D341Med (cell line): Measurements from ENCODE around the gene SLC49A3.
A peak's percentile ranks its signal among the peaks of the same experiment; 100 is the strongest.
"Not testable (repeated sequence)": the region's sequence is repeated elsewhere in the genome, so short reads cannot be mapped to it uniquely, and the experiment has no call there.

Experiments
- DNase-seq: peaks from one replicate; pipeline ENCODE4 v3.0.0; 2012; ENCODE audit warnings: low spot score

Gene SLC49A3

GRCh38 chr4:722169-722725, 33.3 kb upstream of the SLC49A3 start:
- no peak for DNase-seq

GRCh38 chr4:721261-722168, 32.6 kb upstream of the SLC49A3 start:
- DNase-seq, result no peak

- no peak for DNase-seq
Measured at GRCh38 chr4:720111-720860, 31.3 kb upstream of the SLC49A3 start.

- DNase-seq, result no peak
Measured at GRCh38 chr4:718460-718859, 29.5 kb upstream of the SLC49A3 start.

- peak; percentile 28 for DNase-seq
Measured at GRCh38 chr4:717601-718320, 28.8 kb upstream of the SLC49A3 start.

- DNase-seq, result no peak
Measured at GRCh38 chr4:714087-714486, 25.1 kb upstream of the SLC49A3 start.

GRCh38 chr4:712916-713632, 24.1 kb upstream of the SLC49A3 start:
- no peak for DNase-seq

GRCh38 chr4:712093-712492, 23.1 kb upstream of the SLC49A3 start:
- no peak for DNase-seq

- no peak for DNase-seq
Measured at GRCh38 chr4:710916-711315, 22.0 kb upstream of the SLC49A3 start.

- DNase-seq, result no peak
Measured at GRCh38 chr4:710116-710515, 21.2 kb upstream of the SLC49A3 start.

GRCh38 chr4:709348-709747, 20.4 kb upstream of the SLC49A3 start:
- DNase-seq, result no peak

GRCh38 chr4:708631-708933, 19.6 kb upstream of the SLC49A3 start:
- no peak for DNase-seq

GRCh38 chr4:707929-708630, 19.1 kb upstream of the SLC49A3 start:
- DNase-seq, result no peak

GRCh38 chr4:706834-707598, 18.1 kb upstream of the SLC49A3 start:
- no peak for DNase-seq

GRCh38 chr4:706083-706633, 17.2 kb upstream of the SLC49A3 start:
- not testable (repeated sequence) for DNase-seq

GRCh38 chr4:705278-706082, 16.5 kb upstream of the SLC49A3 start, which contains the start of gene PCGF3:
Gene PCGF3 (plus strand): TSS chr4:705832. CDS start chr4:733681, 27,849 bp downstream.
- peak; percentile 100 for DNase-seq

GRCh38 chr4:704971-705277, 16.0 kb upstream of the SLC49A3 start:
- DNase-seq, result no peak

- DNase-seq, result no peak
Measured at GRCh38 chr4:704198-704891, 15.4 kb upstream of the SLC49A3 start.
